Duodenal mucosa (tissue), 2 donors: ENCODE measurements around the gene PRSS21.

Source experiments
- H3K27ac ChIP-seq: one replicate; pipeline ENCODE4 v1.7.0; 2013; ENCODE audit warnings: low read depth, low read length
- H3K27me3 ChIP-seq, 2 donors: one replicate each; pipeline ENCODE4 v1.7.0; 2013; ENCODE audit warnings: low read length in 2 of 2, control low read depth in 1 of 2; ENCODE audit not compliant: insufficient read depth in 2 of 2, control insufficient read depth in 1 of 2
- H3K36me3 ChIP-seq, 2 donors: one replicate each; pipeline ENCODE4 v1.7.0; 2013; ENCODE audit warnings: low read length in 2 of 2, control low read depth in 1 of 2; ENCODE audit not compliant: insufficient read depth in 2 of 2, control insufficient read depth in 1 of 2
- H3K4me1 ChIP-seq, 2 donors: one replicate each; pipeline ENCODE4 v1.7.0; 2013; ENCODE audit warnings: low read length in 2 of 2, control low read depth in 1 of 2; ENCODE audit not compliant: insufficient read depth in 2 of 2, control insufficient read depth in 1 of 2
- H3K4me3 ChIP-seq, 2 donors: one replicate each; pipeline ENCODE4 v1.7.0; 2013; ENCODE audit warnings: low read length in 2 of 2, low read depth in 1 of 2
- H3K9ac ChIP-seq, 2 donors: one replicate each; pipeline ENCODE4 v1.7.0; 2013; ENCODE audit warnings: low read length in 2 of 2, low read depth in 1 of 2
- H3K9me3 ChIP-seq, 2 donors: one replicate each; pipeline ENCODE4 v1.7.0; 2013; ENCODE audit warnings: low read length in 2 of 2, control low read depth in 1 of 2; ENCODE audit not compliant: control insufficient read depth in 1 of 2

The PRSS21 gene

GRCh38 chr16:2774161-2774891, 42.7 kb upstream of the PRSS21 start:
- Histone ChIP-seq H3K27me3 (no peaks in the 10 kb centered on the region), H3K9ac (no peak overlapping the region), H3K4me1 (peaks cover 21 to 31% of the 10 kb centered on the region in 2 donors), H3K9me3 (no peaks in the 10 kb centered on the region), H3K4me3 (no peak overlapping the region), H3K27ac (no peak overlapping the region), H3K36me3 (peaks cover 42 to 55% of the 10 kb centered on the region in 2 donors)

GRCh38 chr16:2775131-2775716, 41.8 kb upstream of the PRSS21 start:
- H3K27me3 ChIP-seq = no peaks in the 10 kb centered on the region
- H3K36me3 ChIP-seq = peaks cover 34 to 46% of the 10 kb centered on the region in 2 donors
- H3K9me3 ChIP-seq = no peaks in the 10 kb centered on the region
- H3K4me3 ChIP-seq = no peak overlapping the region
- peaks cover 18 to 22% of the 10 kb centered on the region in 2 donors for H3K4me1 ChIP-seq
- no peak overlapping the region for H3K27ac ChIP-seq
- H3K9ac ChIP-seq = no peak overlapping the region

GRCh38 chr16:2775765-2776499, 41.1 kb upstream of the PRSS21 start:
- Histone ChIP-seq H3K4me3 (peak overlapping the region; percentile 74 to 75), H3K36me3 (peaks cover 26 to 39% of the 10 kb centered on the region in 2 donors), H3K9ac (peak overlapping the region; percentile 58 to 84), H3K27ac (no peak overlapping the region), H3K4me1 (peaks cover 18 to 19% of the 10 kb centered on the region in 2 donors), H3K27me3 (no peaks in the 10 kb centered on the region), H3K9me3 (no peaks in the 10 kb centered on the region)

- peaks cover 21 to 32% of the 10 kb centered on the region in 2 donors for H3K36me3 ChIP-seq
- H3K27me3 ChIP-seq = no peaks in the 10 kb centered on the region
- peaks cover 18 to 19% of the 10 kb centered on the region in 2 donors for H3K4me1 ChIP-seq
- H3K9me3 ChIP-seq = no peaks in the 10 kb centered on the region
- H3K27ac ChIP-seq = no peak overlapping the region
- H3K9ac ChIP-seq = peak overlapping the region; percentile 58 to 84
- peak overlapping the region; percentile 74 to 75 for H3K4me3 ChIP-seq
Observed at GRCh38 chr16:2776500-2777139, 40.4 kb upstream of the PRSS21 start.

- Histone ChIP-seq H3K36me3 (peaks cover 16 to 26% of the 10 kb centered on the region in 2 donors), H3K4me1 (peaks cover 18 to 19% of the 10 kb centered on the region in 2 donors), H3K9me3 (no peaks in the 10 kb centered on the region), H3K27me3 (no peaks in the 10 kb centered on the region), H3K27ac (peak within 1 kb of the TSS; percentile 99), H3K4me3 (peak within 1 kb of the TSS; percentile 88 to 98), H3K9ac (peak within 1 kb of the TSS; percentile 96 to 100)
Observed at GRCh38 chr16:2777231-2777902, 39.7 kb upstream of the PRSS21 start, which contains the start of gene ELOB. ELOB (minus strand) TSS chr16:2777280; CDS start chr16:2777239, 41 bp downstream.

- Histone ChIP-seq H3K9me3 (no peaks in the 10 kb centered on the region), H3K27me3 (no peaks in the 10 kb centered on the region), H3K9ac (peak overlapping the region; percentile 96 to 100), H3K27ac (peak overlapping the region; percentile 99), H3K4me1 (peaks cover 18 to 19% of the 10 kb centered on the region in 2 donors), H3K36me3 (peaks cover 12 to 20% of the 10 kb centered on the region in 2 donors), H3K4me3 (peak overlapping the region; percentile 88 to 98)
Observed at GRCh38 chr16:2777903-2778629, 39.0 kb upstream of the PRSS21 start.

- Histone ChIP-seq H3K27me3 (no peaks in the 10 kb centered on the region), H3K36me3 (peaks cover 8 to 15% of the 10 kb centered on the region in 2 donors), H3K9ac (peak overlapping the region; percentile 96 to 100), H3K9me3 (no peaks in the 10 kb centered on the region), H3K27ac (no peak overlapping the region), H3K4me3 (peak overlapping the region in 1 of 2 donors; percentile 98), H3K4me1 (peaks cover 18 to 19% of the 10 kb centered on the region in 2 donors)
Observed at GRCh38 chr16:2778630-2778958, 38.4 kb upstream of the PRSS21 start.

- peaks cover 18 to 19% of the 10 kb centered on the region in 2 donors for H3K4me1 ChIP-seq
- no peak overlapping the region for H3K9ac ChIP-seq
- no peak overlapping the region for H3K4me3 ChIP-seq
- H3K27ac ChIP-seq = no peak overlapping the region
- no peaks in the 10 kb centered on the region for H3K9me3 ChIP-seq
- H3K36me3 ChIP-seq = peaks cover 6 to 7% of the 10 kb centered on the region in 2 donors
- H3K27me3 ChIP-seq = no peaks in the 10 kb centered on the region
Observed at GRCh38 chr16:2779151-2779920, 37.7 kb upstream of the PRSS21 start.
